Middle frontal gyrus (tissue), 1 donor: ENCODE results near the gene UST.

Experiments
- DNase-seq: peaks from one replicate; pipeline ENCODE4 v3.0.0-alpha.2; 2015; ENCODE audit warnings: low spot score; ENCODE audit errors: extremely low spot score

UST gene

GRCh38 chr6:148800536-148800935 is 53.7 kb downstream of the UST start:
- DNase-seq, result no peak

- no peak for DNase-seq
Measured at GRCh38 chr6:148803979-148804378, 57.1 kb downstream of the UST start.

- no peak for DNase-seq
Measured at GRCh38 chr6:148805777-148806176, 58.9 kb downstream of the UST start.

- no peak for DNase-seq
Measured at GRCh38 chr6:148807784-148808183, 61.0 kb downstream of the UST start.

- DNase-seq, result no peak
Measured at GRCh38 chr6:148808786-148809304, 62.0 kb downstream of the UST start.

GRCh38 chr6:148811459-148811858 is 64.6 kb downstream of the UST start:
- DNase-seq, result no peak

GRCh38 chr6:148814082-148814790 is 67.4 kb downstream of the UST start:
- no peak for DNase-seq

GRCh38 chr6:148814869-148815268 is 68.0 kb downstream of the UST start:
- no peak for DNase-seq

- DNase-seq, result no peak
Measured at GRCh38 chr6:148816117-148816516, 69.3 kb downstream of the UST start.

- DNase-seq, result no peak
Measured at GRCh38 chr6:148817689-148818088, 70.9 kb downstream of the UST start.

GRCh38 chr6:148818939-148819575 is 72.2 kb downstream of the UST start:
- DNase-seq, result no peak

GRCh38 chr6:148819852-148820251 is 73.0 kb downstream of the UST start:
- DNase-seq, result no peak

- no peak for DNase-seq
Measured at GRCh38 chr6:148822819-148823218, 76.0 kb downstream of the UST start.

- DNase-seq, result no peak
Measured at GRCh38 chr6:148824291-148824690, 77.5 kb downstream of the UST start.

- DNase-seq, result no peak
Measured at GRCh38 chr6:148824960-148825359, 78.1 kb downstream of the UST start.

- DNase-seq, result no peak
Measured at GRCh38 chr6:148825492-148825891, 78.7 kb downstream of the UST start.

GRCh38 chr6:148827416-148828045 is 80.7 kb downstream of the UST start:
- DNase-seq, result no peak

- DNase-seq, result no peak
Measured at GRCh38 chr6:148828047-148828446, 81.2 kb downstream of the UST start.

- no peak for DNase-seq
Measured at GRCh38 chr6:148829415-148830101, 82.7 kb downstream of the UST start.

- DNase-seq, result no peak
Measured at GRCh38 chr6:148830614-148831013, 83.8 kb downstream of the UST start.

GRCh38 chr6:148831064-148831463 is 84.2 kb downstream of the UST start:
- DNase-seq, result no peak

GRCh38 chr6:148831531-148831930 is 84.7 kb downstream of the UST start:
- DNase-seq, result no peak
